Natural killer cell (primary cell): Measurements from ENCODE around the gene MACROD2. TPM values are rescaled to one million over a fixed set of nuclear protein-coding genes. Genes with fewer than 3 reads are reported as not detected.

Experiments used
- ATAC-seq, 3 donors: fragments of 150-1000 bp in 2 of 3; fragments of 200-7000 bp in 1 of 3; cut with Tn5 transposase; 1 replicate in 1 of 3; 2 replicates in 2 of 3; pipeline ENCODE4 v1.10.0; 2021; ENCODE audit warnings: mild to moderate bottlenecking in 2 of 3, moderate library complexity in 2 of 3
- DNase-seq, 2 donors: peaks; one replicate each; pipeline versions ENCODE4 v3.0.0 to v3.0.0-alpha.2; 2013 to 2021; ENCODE audit warnings: mixed read lengths in 1 of 2
- H3K27ac ChIP-seq: one replicate; pipeline ENCODE4 v1.5.1; 2013; ENCODE audit warnings: mild to moderate bottlenecking, low read length
- H3K27me3 ChIP-seq: one replicate; pipeline ENCODE4 v1.6.1; 2013; ENCODE audit warnings: low read length; ENCODE audit not compliant: control insufficient read depth, insufficient read depth
- H3K36me3 ChIP-seq: one replicate; pipeline ENCODE4 v1.6.1; 2013; ENCODE audit warnings: low read length; ENCODE audit not compliant: control insufficient read depth, insufficient read depth
- H3K4me1 ChIP-seq: one replicate; pipeline ENCODE4 v1.6.1; 2013; ENCODE audit warnings: low read length; ENCODE audit not compliant: control insufficient read depth, insufficient read depth
- H3K4me3 ChIP-seq: one replicate; pipeline ENCODE4 v1.5.1; 2013; ENCODE audit warnings: low read length
- H3K9me3 ChIP-seq: one replicate; pipeline ENCODE4 v1.6.1; 2013; ENCODE audit warnings: low read length; ENCODE audit not compliant: control insufficient read depth, insufficient read depth
- H3K27ac Mint-ChIP-seq, 2 donors: one replicate each; pipeline ENCODE4 v1.8.0; 2022; ENCODE audit warnings: mild to moderate bottlenecking in 2 of 2, mixed read lengths in 2 of 2, moderate library complexity in 1 of 2
- H3K27me3 Mint-ChIP-seq, 2 donors: one replicate each; pipeline ENCODE4 v1.8.0; 2022; ENCODE audit warnings: low read depth in 2 of 2, mixed read lengths in 2 of 2
- H3K36me3 Mint-ChIP-seq: one replicate; pipeline ENCODE4 v1.8.0; 2022; ENCODE audit warnings: mixed read lengths
- H3K4me1 Mint-ChIP-seq, 2 donors: one replicate each; pipeline ENCODE4 v1.8.0; 2022; ENCODE audit warnings: mixed read lengths in 2 of 2
- H3K4me3 Mint-ChIP-seq: one replicate; pipeline ENCODE4 v1.8.0; 2022; ENCODE audit warnings: mild to moderate bottlenecking, moderate library complexity, mixed read lengths
- H3K9me3 Mint-ChIP-seq, 2 donors: one replicate each; pipeline ENCODE4 v1.8.0; 2022; ENCODE audit warnings: mixed read lengths in 2 of 2
- CTCF ChIP-seq: fragments of 200-600 bp; IDR thresholded peaks from one replicate; pipeline ENCODE4 v1.8.0; 2022; ENCODE audit warnings: antibody characterized with exemption
- WGBS: methylation state at CpG from one replicate; pipeline ENCODE4 v1.1.7; 2013; ENCODE audit warnings: missing lambda C conversion rate; ENCODE audit not compliant: insufficient coverage; 5-methylcytosine and 5-hydroxymethylcytosine counted together
- intact Hi-C: fragments of 100-400 bp; cut with micrococcal nuclease; formaldehyde crosslinking; loops from one replicate; pipeline ENCODE4 v1.14.2; 2022
- total RNA-seq, 4 donors: library from RNA; stranded (reverse); fragments of 120-200 nt in 1 of 4; gene quantifications; one replicate each; pipeline versions ENCODE4 v1.2.3 to v1.2.4, GENCODE V29; 2013 to 2022

The MACROD2 gene
- total RNA-seq, 3 donors from 2014 or later (not counting 1 experiment from before 2014, with no cell fraction given), result 0.19 to 0.88 TPM; not detected in 1

DNA sequence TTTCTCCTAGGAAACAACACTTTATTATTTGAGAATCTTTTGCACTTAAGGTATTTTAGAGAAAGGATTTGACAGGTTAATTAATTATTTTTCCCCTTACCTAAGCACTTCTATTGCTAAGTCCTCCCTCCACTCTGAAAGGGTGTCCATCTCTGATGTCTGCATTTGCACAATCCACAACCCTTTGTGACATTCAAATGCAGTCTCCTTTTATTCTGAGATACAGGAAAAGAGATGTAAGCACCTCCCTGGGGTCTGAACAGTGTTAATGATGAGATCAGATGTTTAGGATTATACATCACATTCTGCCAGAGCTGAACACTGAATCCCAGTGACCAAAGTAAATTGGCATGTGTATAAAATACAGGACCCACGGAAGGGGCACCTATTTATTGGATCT, 1206.3 kb downstream of the MACROD2 start:
- Histone ChIP-seq H3K36me3 (no peaks in the 10 kb centered on the region), H3K27me3 (no peaks in the 10 kb centered on the region), H3K4me1 (no peaks in the 10 kb centered on the region), H3K4me3 (no peak overlapping the region), H3K27ac (no peak overlapping the region), H3K9me3 (no peaks in the 10 kb centered on the region)
- Mint-ChIP-seq H3K9me3 (peaks cover 2% of the 10 kb centered on the region in 2 donors), H3K27ac (no peak overlapping the region), H3K36me3 (no peaks in the 10 kb centered on the region), H3K4me3 (no peak overlapping the region), H3K4me1 (no peaks in the 10 kb centered on the region), H3K27me3 (no peaks in the 10 kb centered on the region)
- DNase-seq, result no peak
- intact Hi-C loops, result no loop called here
- WGBS, result 86% methylated on average over 1 of the region's 1 CpG
- ATAC-seq, result no peak
- TF ChIP-seq CTCF, result no peak

DNA sequence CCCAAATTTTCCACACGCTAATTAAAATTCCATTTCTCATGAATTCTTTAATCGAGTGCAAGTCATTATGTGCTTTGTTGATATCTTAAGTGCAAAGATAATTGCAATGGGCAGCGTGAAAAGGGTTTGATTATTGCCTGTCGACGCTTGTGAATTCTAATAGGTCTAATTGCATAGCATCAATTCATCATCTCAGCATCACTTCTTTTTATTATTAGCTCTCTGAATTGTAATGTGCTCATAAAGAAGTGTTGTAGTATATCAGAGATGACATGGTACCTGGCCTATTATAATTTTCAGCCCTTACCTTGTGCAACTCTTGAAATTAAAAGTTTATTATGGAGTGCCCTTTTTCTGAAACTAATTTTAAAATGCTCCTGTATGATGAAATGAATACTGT, 1208.9 kb downstream of the MACROD2 start:
- no peaks in the 10 kb centered on the region for H3K4me1 Mint-ChIP-seq
- H3K36me3 Mint-ChIP-seq, result peaks cover 9% of the 10 kb centered on the region
- Histone ChIP-seq H3K27ac (no peak overlapping the region), H3K4me1 (no peaks in the 10 kb centered on the region), H3K27me3 (no peaks in the 10 kb centered on the region), H3K36me3 (no peaks in the 10 kb centered on the region), H3K9me3 (peaks cover 4% of the 10 kb centered on the region), H3K4me3 (no peak overlapping the region)
- ATAC-seq, result no peak
- no peak for DNase-seq
- H3K4me3 Mint-ChIP-seq, result no peak overlapping the region
- no peak overlapping the region for H3K27ac Mint-ChIP-seq
- TF ChIP-seq CTCF, result no peak
- 85% methylated on average over 5 of the region's 5 CpGs for WGBS
- peaks cover 6 to 10% of the 10 kb centered on the region in 2 donors for H3K9me3 Mint-ChIP-seq
- intact Hi-C loops, result no loop called here
- H3K27me3 Mint-ChIP-seq, result no peaks in the 10 kb centered on the region

DNA sequence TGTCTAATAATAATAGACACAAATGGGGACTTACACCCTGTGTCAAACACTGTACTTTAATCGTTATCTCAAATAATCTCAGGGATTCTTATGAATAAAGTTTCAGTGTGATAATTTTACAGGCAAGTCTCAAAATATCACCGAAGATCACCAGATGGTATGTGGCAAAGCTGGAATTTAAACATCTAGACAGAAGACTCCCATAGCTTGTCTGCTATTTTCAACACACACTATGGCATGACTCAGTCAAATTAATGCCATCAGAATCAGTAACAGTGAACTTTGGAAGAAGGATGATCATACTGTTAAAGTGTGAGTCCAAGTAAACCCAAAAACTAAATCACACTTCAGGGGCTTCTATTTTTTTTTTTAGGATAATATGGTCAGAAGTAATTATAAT, 1209.7 kb downstream of the MACROD2 start:
- Mint-ChIP-seq H3K9me3 (peaks cover 6 to 12% of the 10 kb centered on the region in 2 donors), H3K27me3 (no peaks in the 10 kb centered on the region), H3K27ac (no peak overlapping the region), H3K4me3 (no peak overlapping the region), H3K36me3 (peaks cover 9% of the 10 kb centered on the region), H3K4me1 (no peaks in the 10 kb centered on the region)
- WGBS, result no CpG with 5 or more reads among the region's 2 CpGs
- intact Hi-C loops, result no loop called here
- H3K4me1 ChIP-seq, result no peaks in the 10 kb centered on the region
- ATAC-seq, result no peak
- no peaks in the 10 kb centered on the region for H3K36me3 ChIP-seq
- no peak for TF ChIP-seq CTCF
- H3K27me3 ChIP-seq, result no peaks in the 10 kb centered on the region
- H3K4me3 ChIP-seq, result no peak overlapping the region
- no peak overlapping the region for H3K27ac ChIP-seq
- no peak for DNase-seq
- peaks cover 4% of the 10 kb centered on the region for H3K9me3 ChIP-seq

GRCh38 chr20:15205719-15206118, 1210.4 kb downstream of the MACROD2 start:
- no peaks in the 10 kb centered on the region for H3K4me1 Mint-ChIP-seq
- TF ChIP-seq CTCF, result no peak
- Histone ChIP-seq H3K27ac (no peak overlapping the region), H3K27me3 (no peaks in the 10 kb centered on the region), H3K4me1 (no peaks in the 10 kb centered on the region), H3K36me3 (no peaks in the 10 kb centered on the region), H3K4me3 (no peak overlapping the region), H3K9me3 (peaks cover 4% of the 10 kb centered on the region)
- H3K9me3 Mint-ChIP-seq, result peaks cover 6 to 16% of the 10 kb centered on the region in 2 donors
- intact Hi-C loops, result no loop called here
- no peak overlapping the region for H3K27ac Mint-ChIP-seq
- DNase-seq (no peak), ATAC-seq (no peak)
- no peak overlapping the region for H3K4me3 Mint-ChIP-seq
- H3K36me3 Mint-ChIP-seq, result peaks cover 9% of the 10 kb centered on the region
- H3K27me3 Mint-ChIP-seq, result no peaks in the 10 kb centered on the region
